Lower leg skin (tissue), 4 donors: Measurements from ENCODE around the gene KIF18B. TPM values are rescaled to one million over a fixed set of nuclear protein-coding genes. Genes with fewer than 3 reads are reported as not detected.

Experiments
- DNase-seq, 2 donors: peaks; one replicate each; pipeline ENCODE4 v3.0.0-alpha.2; 2019; ENCODE audit warnings: low spot score in 2 of 2
- H3K4me3 ChIP-seq: fragments of 200-600 bp; sonication (generic); 2 replicates; pipeline ENCODE4 v1.5.1; 2017; ENCODE audit warnings: mild to moderate bottlenecking, low read depth; ENCODE audit not compliant: poor library complexity, severe bottlenecking
- CTCF ChIP-seq, 3 donors: fragments of 450-650 bp; IDR thresholded peaks; one replicate each; pipeline ENCODE4 v1.5.1; 2016; ENCODE audit warnings: antibody characterized with exemption in 3 of 3, mild to moderate bottlenecking in 3 of 3, moderate library complexity in 2 of 3
- POLR2A ChIP-seq, 2 donors: fragments of 450-650 bp; IDR thresholded peaks; one replicate each; pipeline ENCODE4 v1.6.1; 2016 to 2017; ENCODE audit warnings: antibody characterized with exemption in 2 of 2, mild to moderate bottlenecking in 1 of 2, moderate library complexity in 1 of 2
- WGBS, 2 donors: methylation state at CpG; one replicate each; pipeline ENCODE4 v1.1.5; 2018; 5-methylcytosine and 5-hydroxymethylcytosine counted together
- intact Hi-C: fragments of 100-400 bp; cut with DNase I; formaldehyde crosslinking; loops from one replicate; pipeline ENCODE4 v1.15.0; 2023; ENCODE audit warnings: low total_unique reads
- total RNA-seq, 4 donors: library from RNA; depleted of rRNA; stranded (reverse); fragments of >200 nt; gene quantifications; one replicate each; pipeline ENCODE4 v1.1.0, GENCODE V29; 2016

KIF18B gene
- total RNA-seq, 4 donors from 2014 or later: 1.0 to 2.4 (median 1.5) TPM

- DNase-seq: no peak
- H3K4me3 ChIP-seq: no peak overlapping the region
- WGBS, 2 donors: 93 to 96% methylated on average over 5 of the region's 5 CpGs
- no peak for TF ChIP-seq CTCF (IDR thresholded peaks at IDR 0.05)
- TF ChIP-seq POLR2A (IDR thresholded peaks at IDR 0.05): no peak
- intact Hi-C loops: no loop called here
These were observed 16.2 kb downstream of the KIF18B start for GRCh38 chr17:44931376-44931775.

- TF ChIP-seq CTCF (IDR thresholded peaks at IDR 0.05): no peak
- no peak for TF ChIP-seq POLR2A (IDR thresholded peaks at IDR 0.05)
- no peak for DNase-seq
- intact Hi-C loops: no loop called here
- WGBS, 2 donors: 86 to 90% methylated on average over 6 of the region's 6 CpGs
- H3K4me3 ChIP-seq: no peak overlapping the region
These were observed 16.9 kb downstream of the KIF18B start for GRCh38 chr17:44930667-44931066.

GRCh38 chr17:44928950-44929720 is 18.4 kb downstream of the KIF18B start:
- intact Hi-C loops: no loop called here
- no peak for DNase-seq
- no peak overlapping the region for H3K4me3 ChIP-seq
- no peak for TF ChIP-seq POLR2A (IDR thresholded peaks at IDR 0.05)
- no peak for TF ChIP-seq CTCF (IDR thresholded peaks at IDR 0.05)
- WGBS, 2 donors: 90% methylated on average over 7 of the region's 7 CpGs

- H3K4me3 ChIP-seq: no peak overlapping the region
- TF ChIP-seq CTCF (IDR thresholded peaks at IDR 0.05): no peak
- TF ChIP-seq POLR2A (IDR thresholded peaks at IDR 0.05): no peak
These were observed 19.4 kb downstream of the KIF18B start for GRCh38 chr17:44928136-44928535.

GRCh38 chr17:44927696-44928095 is 19.9 kb downstream of the KIF18B start:
- no peak overlapping the region for H3K4me3 ChIP-seq
- no peak for DNase-seq
- no peak for TF ChIP-seq POLR2A (IDR thresholded peaks at IDR 0.05)
- no peak for TF ChIP-seq CTCF (IDR thresholded peaks at IDR 0.05)
- intact Hi-C loops: no loop called here
- 96 to 97% methylated on average over 3 of the region's 3 CpGs for WGBS, 2 donors

More at GRCh38 chr17:44928136-44928535, 19.4 kb downstream of the KIF18B start:
- no peak for DNase-seq
- 94 to 95% methylated on average over 10 to 13 of the region's 15 CpGs for WGBS, 2 donors
- intact Hi-C loops: no loop called here
